ENCODE measurements around the gene TBC1D23. TPM values are rescaled to one million over a fixed set of nuclear protein-coding genes. Genes with fewer than 3 reads are reported as not detected.

TBC1D23 gene
- total RNA-seq, result 44.6 and 48.8 TPM in 2 replicates
- long read RNA-seq, full-length matches to known transcripts, result 218 of 314 reads
- long read RNA-seq, partial matches to known transcripts, result 54 of 314 reads
- long read RNA-seq, other reads (novel, unspliced or antisense), result 42 of 314 reads

GRCh38 chr3:100260685-100261484, at the start of gene TBC1D23:
TBC1D23 (plus strand) TSS chr3:100260992; CDS start chr3:100261019, 27 bp downstream.
- Mint-ChIP-seq H3K9me3 (ENCODE audit: low read depth) (no peaks in the 10 kb centered on the region), H3K27ac (peak within 1 kb of the TSS; percentile 97), H3K4me3 (ENCODE audit: low read depth) (peak within 1 kb of the TSS; percentile 91), H3K4me1 (ENCODE audit: low read depth) (peaks cover 48% of the 10 kb centered on the region), H3K36me3 (ENCODE audit: insufficient read depth) (no peaks in the 10 kb centered on the region), H3K27me3 (no peaks in the 10 kb centered on the region)
- peak; percentile 95 for DNase-seq (ENCODE audit: low spot score, unreplicated experiment)
- TF ChIP-seq, protein P1, sequence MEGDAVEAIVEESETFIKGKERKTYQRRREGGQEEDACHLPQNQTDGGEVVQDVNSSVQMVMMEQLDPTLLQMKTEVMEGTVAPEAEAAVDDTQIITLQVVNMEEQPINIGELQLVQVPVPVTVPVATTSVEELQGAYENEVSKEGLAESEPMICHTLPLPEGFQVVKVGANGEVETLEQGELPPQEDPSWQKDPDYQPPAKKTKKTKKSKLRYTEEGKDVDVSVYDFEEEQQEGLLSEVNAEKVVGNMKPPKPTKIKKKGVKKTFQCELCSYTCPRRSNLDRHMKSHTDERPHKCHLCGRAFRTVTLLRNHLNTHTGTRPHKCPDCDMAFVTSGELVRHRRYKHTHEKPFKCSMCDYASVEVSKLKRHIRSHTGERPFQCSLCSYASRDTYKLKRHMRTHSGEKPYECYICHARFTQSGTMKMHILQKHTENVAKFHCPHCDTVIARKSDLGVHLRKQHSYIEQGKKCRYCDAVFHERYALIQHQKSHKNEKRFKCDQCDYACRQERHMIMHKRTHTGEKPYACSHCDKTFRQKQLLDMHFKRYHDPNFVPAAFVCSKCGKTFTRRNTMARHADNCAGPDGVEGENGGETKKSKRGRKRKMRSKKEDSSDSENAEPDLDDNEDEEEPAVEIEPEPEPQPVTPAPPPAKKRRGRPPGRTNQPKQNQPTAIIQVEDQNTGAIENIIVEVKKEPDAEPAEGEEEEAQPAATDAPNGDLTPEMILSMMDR (IDR thresholded peaks at IDR 0.05; ENCODE audit: unreplicated experiment), result no peak

DNA sequence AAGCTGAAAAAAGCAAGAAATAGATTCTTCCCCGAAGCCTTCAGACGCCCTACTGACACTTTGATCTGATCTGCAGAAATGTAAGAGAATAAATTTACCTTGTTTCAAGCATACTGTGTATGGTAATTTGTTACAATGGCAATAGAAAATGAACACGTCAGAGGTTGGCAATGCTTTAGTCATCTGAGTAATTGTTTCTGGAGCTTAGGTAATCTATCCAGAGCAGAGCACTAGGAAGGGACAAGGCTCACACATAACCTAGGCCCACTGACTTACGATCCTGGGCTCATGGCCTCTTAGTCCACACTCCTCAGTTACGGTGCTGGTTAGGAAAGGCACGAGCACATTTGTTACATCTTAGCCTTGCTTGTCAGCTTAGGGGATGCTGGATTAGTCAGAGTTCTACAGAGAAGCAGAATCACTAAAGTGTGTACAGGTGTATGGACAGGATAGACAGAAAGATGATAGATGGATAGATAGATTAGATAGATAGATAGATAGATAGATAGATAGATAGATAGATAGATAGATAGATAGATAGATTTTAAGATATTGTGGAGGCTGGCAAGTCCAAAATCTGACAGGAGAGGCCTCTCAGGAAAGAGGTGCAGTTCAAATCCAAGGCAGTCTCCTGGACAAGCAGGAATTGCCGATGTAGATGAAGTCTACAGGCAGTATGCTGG, 46.8 kb upstream of the TBC1D23 start:
- TF ChIP-seq, protein P1 (IDR thresholded peaks at IDR 0.05; ENCODE audit: unreplicated experiment), result no peak
- DNase-seq (ENCODE audit: low spot score, unreplicated experiment), result no peak
- no peak overlapping the region for H3K4me3 Mint-ChIP-seq (ENCODE audit: low read depth)
- H3K4me1 Mint-ChIP-seq (ENCODE audit: low read depth), result peaks cover 10% of the 10 kb centered on the region
- peaks cover 7% of the 10 kb centered on the region for H3K9me3 Mint-ChIP-seq (ENCODE audit: low read depth)
- H3K36me3 Mint-ChIP-seq (ENCODE audit: insufficient read depth), result peaks cover 2% of the 10 kb centered on the region
- no peaks in the 10 kb centered on the region for H3K27me3 Mint-ChIP-seq
- H3K27ac Mint-ChIP-seq, result no peak overlapping the region

DNA sequence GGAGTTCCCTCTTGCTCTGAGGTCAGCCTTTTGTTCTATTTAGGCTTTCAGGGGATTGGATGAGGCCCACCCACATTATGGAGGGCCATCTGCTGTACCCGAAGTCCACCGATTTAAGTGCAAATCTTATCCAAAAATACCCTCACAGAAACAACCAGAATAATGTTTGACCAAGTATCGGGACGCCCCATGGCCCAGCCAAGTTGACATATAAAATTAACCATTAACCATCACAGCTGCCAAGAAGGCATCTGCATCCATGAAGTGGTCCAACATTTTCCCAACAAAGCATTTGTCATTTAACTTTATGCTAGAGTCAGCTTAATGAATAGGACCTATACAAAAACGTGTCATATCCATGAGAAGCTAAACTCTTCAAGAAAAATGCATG, 46.2 kb upstream of the TBC1D23 start:
- Mint-ChIP-seq H3K9me3 (ENCODE audit: low read depth) (peaks cover 11% of the 10 kb centered on the region), H3K4me3 (ENCODE audit: low read depth) (no peak overlapping the region), H3K36me3 (ENCODE audit: insufficient read depth) (peaks cover 5% of the 10 kb centered on the region), H3K27me3 (no peaks in the 10 kb centered on the region), H3K4me1 (ENCODE audit: low read depth) (peaks cover 10% of the 10 kb centered on the region), H3K27ac (no peak overlapping the region)
- TF ChIP-seq, protein P1 (IDR thresholded peaks at IDR 0.05; ENCODE audit: unreplicated experiment), result no peak
- DNase-seq (ENCODE audit: low spot score, unreplicated experiment), result no peak

DNA sequence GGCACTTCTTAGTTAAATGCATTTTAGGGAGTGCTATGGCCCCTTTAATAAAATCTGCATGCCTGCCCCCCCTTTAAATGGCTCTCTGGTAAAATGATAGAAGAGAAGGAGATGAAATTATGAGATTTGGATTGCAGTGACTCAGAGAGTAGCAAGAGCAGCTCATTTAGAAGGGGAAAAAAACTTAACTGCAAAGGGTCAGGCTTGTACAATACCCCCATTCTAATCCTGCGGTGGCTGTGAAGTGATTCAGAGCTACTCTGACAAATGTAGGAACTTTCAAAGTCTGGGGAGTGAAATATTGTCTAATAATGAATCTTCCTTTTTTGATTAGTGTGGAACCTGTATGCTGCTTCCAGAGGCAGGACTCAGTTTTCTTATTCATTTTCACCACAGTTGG, 44.1 kb upstream of the TBC1D23 start:
- no peaks in the 10 kb centered on the region for H3K27me3 Mint-ChIP-seq
- no peak overlapping the region for H3K4me3 Mint-ChIP-seq (ENCODE audit: low read depth)
- H3K4me1 Mint-ChIP-seq (ENCODE audit: low read depth), result peaks cover 4% of the 10 kb centered on the region
- TF ChIP-seq, protein P1 (IDR thresholded peaks at IDR 0.05; ENCODE audit: unreplicated experiment), result no peak
- peaks cover 6% of the 10 kb centered on the region for H3K36me3 Mint-ChIP-seq (ENCODE audit: insufficient read depth)
- no peak overlapping the region for H3K27ac Mint-ChIP-seq
- H3K9me3 Mint-ChIP-seq (ENCODE audit: low read depth), result peaks cover 16% of the 10 kb centered on the region
- no peak for DNase-seq (ENCODE audit: low spot score, unreplicated experiment)

DNA sequence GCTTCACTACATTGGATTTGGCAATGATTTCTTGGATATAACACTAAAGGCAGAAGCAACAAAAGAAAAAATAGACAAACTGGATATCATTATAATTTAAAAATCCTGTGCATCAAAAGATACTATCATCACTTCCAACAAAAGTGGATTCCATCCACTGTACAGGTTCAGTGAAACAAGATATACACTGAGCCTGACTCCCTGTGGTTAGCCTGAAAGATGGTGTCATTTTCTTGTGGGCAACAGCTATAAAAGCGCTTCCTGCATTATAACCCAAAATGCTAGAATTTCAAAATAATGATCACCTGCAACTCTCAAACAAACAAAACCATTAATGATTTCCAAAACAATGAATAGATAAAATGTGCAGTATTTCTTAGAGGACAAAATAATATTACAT, 39.6 kb upstream of the TBC1D23 start:
- Mint-ChIP-seq H3K27me3 (no peaks in the 10 kb centered on the region), H3K9me3 (ENCODE audit: low read depth) (peaks cover 16% of the 10 kb centered on the region), H3K4me3 (ENCODE audit: low read depth) (no peak overlapping the region), H3K36me3 (ENCODE audit: insufficient read depth) (peaks cover 6% of the 10 kb centered on the region), H3K4me1 (ENCODE audit: low read depth) (peaks cover 4% of the 10 kb centered on the region), H3K27ac (no peak overlapping the region)
- no peak for DNase-seq (ENCODE audit: low spot score, unreplicated experiment)
- TF ChIP-seq, protein P1 (IDR thresholded peaks at IDR 0.05; ENCODE audit: unreplicated experiment), result no peak

Data from progenitor cell of endocrine pancreas (in vitro differentiated cells).